SK-N-SH (cell line): ENCODE measurements around the gene SUSD3.

Source experiments
- CTCF ChIP-seq: fragments of 200-600 bp; sonication (generic); IDR thresholded peaks from 2 replicates; pipeline ENCODE4 v1.6.1; 2017; ENCODE audit warnings: antibody characterized with exemption, mild to moderate bottlenecking, moderate library complexity
- NFIC ChIP-seq: IDR thresholded peaks from 2 replicates; pipeline ENCODE4 v1.4.0; 2012; ENCODE audit warnings: borderline replicate concordance
- POLR2AphosphoS5 ChIP-seq: IDR thresholded peaks from 2 replicates; pipeline ENCODE4 v1.6.1; 2012; ENCODE audit warnings: low read depth, low read length

- no peak for TF ChIP-seq NFIC
- no peak for TF ChIP-seq POLR2AphosphoS5
- TF ChIP-seq CTCF, result no peak
These were observed 2.8 kb downstream of the SUSD3 start for GRCh38 chr9:93061260-93061751.
